Activated CD4-positive, alpha-beta T cell treated with anti-CD3 and anti-CD28 coated beads for 24 hours (primary cell): ENCODE results near the gene SEMA4C.

Experiments used
- DNase-seq, 2 donors: peaks; one replicate each; pipeline ENCODE4 v3.0.0-alpha.2; 2020; ENCODE audit warnings: low read depth in 2 of 2

Gene SEMA4C

DNA sequence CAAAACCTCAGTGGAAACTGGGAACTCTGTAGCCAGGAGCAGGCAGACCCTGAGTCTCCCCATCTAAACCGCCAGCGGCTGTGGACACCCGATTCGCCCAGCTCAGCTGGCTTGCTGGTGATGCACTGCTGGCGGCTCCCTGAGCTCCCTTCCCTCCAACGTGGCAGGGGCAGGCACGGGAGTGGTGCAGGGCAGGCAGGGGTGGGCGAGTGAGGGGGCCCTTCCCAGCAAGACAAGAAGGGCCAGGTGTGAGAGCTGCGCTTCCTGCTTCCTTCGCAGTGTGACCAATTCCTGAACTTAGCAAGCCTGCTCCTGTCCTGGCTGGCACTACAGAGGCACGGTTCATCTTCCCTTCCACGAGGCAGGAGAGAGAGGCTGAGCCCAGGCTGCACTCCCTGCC is 12.3 kb upstream of the SEMA4C start:
- no peak for DNase-seq

DNA sequence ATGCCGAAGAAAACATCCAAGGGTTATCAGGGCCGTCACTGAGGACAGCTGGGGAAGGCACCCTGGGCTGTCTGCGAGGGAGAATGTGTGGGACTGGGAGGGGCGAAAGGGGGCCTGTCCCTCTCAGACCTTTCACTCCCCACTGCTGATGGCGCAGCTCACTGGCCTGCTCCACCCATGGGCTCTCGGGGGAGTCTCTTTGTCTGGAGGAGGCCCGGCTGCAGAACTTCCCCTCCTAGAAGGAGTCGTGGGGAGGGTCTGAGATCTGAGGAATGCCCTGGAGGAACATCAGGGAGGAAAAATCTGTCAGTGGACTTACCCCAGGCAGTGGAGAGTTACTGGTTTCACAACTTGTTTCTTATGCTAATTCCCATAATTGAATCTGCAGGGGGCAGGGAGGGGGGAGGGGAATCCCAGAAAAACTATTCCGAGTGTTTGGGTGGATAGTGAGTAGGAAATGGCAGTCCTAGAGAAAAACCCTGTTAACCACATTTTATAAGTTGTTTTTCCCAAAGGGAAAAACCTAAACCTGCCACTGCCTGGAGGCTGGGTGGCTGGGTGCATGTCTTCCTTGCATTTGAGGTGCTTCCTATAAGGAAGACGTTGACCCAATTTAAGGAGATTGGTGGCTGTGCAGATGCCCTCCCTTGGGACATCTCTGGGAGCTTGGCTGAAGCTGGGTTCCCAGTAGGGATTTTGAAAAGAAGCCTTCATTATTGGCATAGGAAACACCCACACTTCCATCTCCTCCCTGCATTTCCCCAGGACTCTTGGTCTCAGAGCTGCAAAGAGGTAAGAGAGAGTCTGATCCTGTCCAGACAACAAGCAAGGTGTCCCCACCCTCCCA is 11.7 kb upstream of the SEMA4C start:
- DNase-seq: no peak

DNA sequence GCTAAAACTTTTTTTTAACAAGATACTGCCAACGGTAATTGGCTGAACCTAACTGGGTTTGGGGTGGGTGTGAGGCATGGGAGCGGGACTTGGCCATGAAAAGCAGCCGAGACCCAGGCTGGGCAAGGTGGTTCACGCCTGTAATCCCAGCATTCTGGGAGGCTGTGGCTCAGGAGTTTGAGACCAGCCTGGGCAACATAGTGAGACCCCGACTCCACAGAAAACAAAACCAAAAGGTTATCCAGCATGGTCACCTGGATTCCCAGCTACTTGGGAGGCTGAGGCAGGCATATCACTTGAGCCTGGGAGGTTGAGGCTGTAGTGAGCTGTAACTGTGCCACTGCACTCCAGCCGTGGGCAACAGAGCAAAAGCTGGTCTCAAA is 11.0 kb upstream of the SEMA4C start:
- DNase-seq: no peak

DNA sequence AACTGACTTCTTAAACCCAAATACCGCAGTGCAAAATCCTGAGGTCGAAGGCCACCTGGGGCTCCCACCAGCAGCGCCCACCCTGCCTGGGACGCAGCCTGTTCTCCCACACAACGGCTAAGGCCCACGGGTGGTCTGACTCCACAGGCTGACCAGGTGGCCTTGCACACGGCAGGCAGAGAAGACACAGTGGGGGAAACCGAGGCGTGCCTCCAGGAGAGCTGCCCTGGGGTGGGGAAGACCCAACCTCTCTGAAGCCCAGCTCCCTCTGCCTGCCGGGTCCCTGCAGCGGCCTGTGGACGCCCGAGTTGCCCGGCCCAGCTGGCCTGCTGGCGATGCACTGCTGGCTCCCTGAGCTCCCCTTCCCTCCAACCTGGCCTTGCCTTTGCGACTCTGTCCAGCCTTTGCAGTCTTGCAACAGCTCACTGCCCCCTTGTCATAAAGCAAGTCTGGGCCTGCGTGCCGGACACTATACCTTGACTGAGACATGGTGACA is 9.7 kb upstream of the SEMA4C start:
- DNase-seq: no peak

DNA sequence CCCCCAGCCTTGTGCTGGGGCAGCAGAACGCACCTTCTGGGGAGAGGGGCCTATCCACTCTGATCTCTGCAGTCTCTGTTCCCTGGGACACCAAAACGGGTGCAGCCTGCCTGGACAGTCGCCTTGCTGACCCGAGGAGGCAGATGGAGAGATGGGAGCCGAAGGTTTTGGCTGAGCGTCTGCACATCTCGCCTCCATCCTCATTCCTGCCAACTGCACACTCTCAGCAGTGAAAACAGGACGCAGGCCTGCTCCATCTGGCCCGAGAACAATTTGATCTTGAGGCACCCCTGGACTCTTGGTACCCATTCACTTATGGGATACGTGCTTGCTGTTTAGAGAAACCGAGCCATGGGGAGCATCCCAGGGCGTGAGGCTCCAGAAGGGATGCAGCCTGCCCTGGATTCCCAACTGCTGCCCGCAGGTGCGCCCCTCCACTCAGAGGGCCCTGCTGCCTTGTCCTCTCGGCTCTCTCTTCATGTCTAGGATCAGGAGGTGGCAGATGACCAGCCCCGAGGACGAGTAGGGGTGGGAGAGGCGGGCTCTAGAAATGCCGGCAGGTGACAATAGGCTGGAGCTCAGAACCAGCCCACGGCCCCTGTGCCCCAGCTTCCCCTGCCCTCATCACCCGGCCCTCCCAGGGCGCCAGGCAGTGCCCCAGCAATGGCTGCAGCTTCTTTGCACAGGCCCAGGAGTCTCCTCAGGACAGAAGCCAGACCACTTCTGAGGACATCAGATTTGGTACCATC is 9.1 kb upstream of the SEMA4C start:
- DNase-seq: no peak

DNA sequence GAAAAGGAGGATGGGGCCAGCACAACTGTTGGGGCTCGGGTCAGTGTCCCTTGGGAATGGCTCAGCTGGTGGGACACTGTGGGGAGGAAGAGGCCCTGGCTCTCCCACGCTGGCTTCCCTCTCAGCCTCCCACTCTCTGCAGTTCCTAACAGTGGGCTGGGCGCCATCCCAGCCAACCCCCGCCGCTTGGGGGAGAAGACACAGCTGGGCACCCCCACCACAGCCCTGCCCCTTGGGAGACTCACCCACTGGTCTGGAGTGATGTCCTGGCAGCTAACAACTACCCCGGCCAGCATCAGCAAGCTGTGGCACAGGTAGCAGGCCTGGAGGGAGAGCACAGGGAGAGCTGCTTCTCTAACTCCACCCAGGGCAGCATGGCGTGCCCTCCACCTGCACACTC is 8.3 kb upstream of the SEMA4C start:
- DNase-seq: no peak

DNA sequence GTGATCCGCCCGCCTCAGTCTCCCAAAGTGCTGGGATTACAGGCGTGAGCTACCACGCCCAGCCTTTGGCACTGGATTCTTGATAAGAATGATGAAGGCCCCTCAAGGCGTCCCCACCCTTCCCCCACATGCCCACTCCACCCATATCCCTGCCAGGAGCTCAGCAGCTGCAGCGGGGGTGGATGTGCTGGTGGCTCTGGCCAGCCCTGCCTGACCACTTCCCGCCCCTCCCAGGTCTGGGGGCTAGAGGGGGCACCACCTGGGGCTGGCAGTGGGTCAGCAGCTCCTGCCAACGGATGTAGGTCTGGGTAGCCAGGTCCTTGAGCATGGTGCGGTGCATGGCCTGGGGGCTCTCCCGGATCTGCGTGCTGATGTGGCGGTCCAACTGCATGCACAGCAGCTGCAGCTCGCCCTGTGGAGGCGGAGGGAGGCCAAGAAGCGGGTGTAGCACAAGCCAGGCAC is 7.8 kb upstream of the SEMA4C start:
- DNase-seq: no peak

DNA sequence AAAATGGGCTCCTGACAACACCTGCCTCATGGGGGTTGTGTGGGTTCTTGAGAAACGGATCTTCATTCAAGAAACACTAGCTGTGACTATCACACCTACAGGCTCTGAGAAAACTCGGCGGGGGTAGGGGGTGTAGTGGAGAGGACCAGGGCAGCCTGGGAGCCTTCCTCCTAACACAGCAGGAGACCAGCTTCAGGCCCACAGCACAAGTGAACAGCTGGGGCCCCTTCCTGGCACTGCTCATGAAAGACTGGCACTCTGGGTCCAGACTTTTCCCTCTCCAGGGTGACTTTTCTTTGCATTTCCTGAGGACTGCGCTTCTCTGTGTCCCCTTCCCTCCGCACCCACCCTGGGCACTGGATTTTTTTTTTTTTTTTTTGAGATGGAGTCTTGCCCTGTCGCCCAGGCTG is 7.2 kb upstream of the SEMA4C start:
- DNase-seq: no peak

DNA sequence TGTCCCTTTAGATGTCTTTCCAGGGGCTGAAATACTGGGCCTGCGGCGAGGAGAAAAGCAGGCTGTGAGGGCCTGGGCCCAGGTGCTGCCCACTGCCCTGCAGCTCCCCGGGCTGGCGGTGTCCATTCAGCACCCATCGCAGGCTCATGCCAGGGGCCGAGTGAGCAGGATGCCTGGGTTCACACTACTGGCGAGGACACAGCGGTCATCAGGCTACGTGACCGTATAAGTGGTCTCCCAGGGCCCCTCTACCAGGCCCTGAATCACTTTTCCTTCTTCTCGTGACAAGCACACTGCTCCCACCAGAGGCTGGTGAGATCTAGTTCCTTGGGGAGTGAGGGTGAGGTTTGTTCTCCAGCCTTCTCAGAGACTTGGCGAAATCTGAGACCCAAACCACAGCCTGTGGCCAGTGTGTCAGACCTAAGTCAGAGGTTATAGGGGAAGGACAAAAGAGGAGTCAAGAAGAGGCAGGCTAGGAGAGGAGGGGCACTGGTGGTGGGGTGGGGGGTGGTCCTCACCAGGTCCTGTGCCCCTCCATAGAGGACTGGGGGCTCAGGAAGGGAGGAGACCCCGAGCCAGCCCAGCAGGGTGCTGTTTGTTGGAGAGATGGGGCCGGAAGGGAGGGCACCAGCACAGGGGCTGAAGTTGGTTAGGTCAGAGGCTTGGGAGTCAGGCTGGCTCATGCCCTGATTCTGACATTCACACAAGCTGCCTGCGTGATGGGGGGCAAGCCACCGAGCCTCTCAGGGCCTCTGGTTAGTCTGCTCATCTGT is 6.6 kb upstream of the SEMA4C start:
- DNase-seq: no peak

DNA sequence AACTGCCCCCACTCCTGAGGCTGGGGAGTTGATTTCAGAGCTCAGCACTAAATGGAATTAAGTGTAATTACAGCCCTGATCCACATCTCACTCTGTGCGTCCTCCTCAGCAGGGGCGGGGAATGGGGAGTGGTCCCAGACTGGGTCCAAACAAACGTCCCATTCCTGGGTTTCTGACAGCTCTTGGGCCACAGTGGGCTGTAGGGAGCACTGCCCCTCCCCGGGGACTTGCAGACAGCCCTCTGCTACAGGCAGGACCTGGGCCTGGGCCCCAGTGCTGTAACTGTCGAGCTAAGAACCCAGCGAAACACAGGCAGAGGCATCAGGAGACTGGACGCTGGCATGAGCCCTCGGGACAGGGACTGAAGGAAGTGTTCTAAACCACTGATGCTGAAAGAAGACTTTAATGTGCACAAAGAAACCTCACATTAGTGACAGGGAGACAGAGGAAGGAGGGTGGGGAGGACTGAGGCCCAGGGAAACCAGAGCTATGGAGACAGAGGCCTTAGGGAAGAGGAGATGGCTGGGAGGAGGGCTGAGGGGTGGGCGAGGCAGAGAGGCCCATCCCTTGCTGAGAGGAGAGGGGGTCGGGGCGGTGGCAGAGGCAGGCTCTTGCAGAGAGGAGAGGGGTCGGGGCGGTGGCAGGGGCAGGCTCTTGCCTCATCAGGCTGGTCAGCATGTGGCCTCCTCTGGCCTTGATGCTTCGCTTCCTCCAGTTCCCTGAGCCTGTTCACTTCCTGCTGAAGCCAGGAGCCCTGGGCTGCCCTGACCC is 5.8 kb upstream of the SEMA4C start:
- DNase-seq: no peak

DNA sequence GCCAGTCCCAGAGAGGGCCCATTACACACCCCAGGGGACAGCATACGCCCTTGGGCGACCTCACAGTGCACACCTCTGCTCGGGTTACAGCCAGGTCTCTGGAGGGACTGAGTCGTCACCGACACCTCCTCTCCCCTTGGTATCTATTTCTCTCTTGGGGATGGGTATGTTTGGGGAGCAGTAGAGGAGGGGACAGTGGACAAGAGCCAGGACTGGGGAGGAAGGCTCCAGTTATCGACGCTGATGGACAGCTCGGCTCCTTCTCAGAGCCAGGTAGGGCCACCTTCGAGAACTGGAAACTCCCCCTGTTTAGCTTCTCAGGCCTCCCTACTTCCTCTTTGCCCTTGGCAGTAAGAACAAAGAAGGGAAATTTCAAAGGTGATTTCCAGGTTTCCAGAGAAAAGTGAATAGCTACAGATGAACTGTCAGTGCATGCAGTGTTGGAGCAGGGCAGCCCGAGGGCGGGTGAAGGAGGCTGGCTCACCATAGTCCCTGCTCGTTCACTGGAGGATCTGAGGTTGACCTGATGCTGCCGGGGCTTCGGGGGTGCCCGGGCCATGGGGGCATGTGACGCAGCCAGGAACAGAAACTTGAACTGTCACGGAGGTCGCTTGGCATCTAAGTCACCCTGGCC is 4.4 kb upstream of the SEMA4C start:
- DNase-seq: no peak

DNA sequence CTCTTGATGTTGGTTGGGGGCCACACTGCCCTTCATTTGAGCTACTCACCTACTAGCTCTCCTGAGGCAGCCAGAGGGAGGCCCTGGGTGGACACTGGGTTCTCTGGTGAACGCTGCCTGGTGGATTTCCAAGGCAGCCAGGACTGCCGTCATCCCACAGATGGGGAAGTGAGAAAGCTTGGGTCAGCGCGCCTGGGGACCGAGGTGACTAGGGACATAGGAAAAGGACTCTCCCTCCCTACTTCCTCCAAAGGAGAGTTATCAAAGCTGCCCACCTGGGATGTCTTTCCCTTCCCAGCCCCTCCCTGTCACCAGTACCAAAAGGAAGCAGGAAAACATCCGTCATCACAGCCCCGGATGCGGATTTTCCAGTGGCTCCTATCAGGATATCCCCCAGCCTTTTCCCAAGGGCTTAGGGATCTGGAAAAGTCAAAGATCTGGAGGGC is 3.8 kb upstream of the SEMA4C start:
- no peak for DNase-seq

DNA sequence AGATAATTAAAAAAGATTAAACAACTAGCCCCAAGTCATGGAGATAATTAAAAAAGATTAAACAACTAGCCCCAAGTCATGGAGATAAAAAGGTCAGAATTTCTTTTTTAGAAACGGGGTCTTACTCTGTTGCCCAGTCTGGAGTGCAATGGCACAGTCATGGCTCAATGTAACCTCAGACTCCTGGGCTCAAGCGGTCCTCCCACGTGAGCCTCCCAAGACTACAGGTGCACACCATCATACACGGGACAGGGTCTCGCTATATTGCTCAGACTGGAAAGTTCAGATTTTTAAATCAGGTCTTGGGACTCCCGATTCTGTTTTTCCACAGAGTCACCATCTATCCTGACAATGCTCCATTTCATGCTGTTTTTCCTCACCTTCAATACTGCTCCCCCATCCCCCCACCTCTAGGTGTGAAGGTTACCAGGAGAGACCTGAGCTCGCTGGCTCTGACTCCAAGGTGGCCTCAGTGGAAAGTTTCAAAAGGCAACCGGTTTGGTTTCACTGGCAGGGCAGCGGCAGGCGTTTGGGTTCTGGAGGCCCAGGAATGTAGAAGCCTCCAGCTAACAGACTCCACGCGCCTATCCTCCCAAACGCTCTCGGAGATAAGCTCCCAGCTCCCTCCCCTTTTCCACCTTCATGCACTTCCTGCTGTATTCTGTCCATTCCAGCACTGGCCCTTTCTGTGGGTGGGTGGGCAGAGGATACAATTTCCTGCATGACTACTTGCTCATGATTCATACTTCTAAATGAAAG is 2.9 kb upstream of the SEMA4C start:
- no peak for DNase-seq

DNA sequence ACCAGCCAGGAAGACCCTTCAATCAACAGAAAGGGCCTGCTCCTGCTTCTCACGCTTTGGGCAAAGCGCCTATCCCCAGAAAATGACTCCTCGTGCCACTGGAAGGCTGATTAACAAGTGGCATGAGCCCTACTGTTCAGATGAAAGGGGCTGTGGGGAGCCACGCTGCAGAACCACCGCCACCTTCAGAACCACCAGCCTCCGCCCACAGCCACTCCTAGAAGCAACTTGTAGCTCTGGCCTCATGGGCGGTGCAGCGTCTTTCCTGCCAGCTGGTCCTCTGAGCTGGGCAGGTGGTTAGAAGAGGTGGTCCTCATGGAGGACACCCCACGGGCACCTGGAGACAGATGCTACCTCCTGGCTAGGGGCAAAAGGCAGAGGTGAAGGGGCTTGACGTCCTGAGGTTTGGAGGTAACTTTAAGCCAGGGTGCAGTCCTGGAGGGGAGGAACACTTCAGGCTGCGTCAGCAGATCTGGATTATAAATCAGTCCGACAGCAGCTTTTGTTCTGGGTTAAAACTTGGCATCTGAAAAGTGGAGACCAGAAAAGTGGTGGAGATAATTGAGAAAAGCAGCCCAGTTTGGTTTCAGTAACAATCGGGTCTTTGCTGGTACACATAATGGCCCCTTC is 861 bp upstream of the SEMA4C start:
- DNase-seq: no peak

DNA sequence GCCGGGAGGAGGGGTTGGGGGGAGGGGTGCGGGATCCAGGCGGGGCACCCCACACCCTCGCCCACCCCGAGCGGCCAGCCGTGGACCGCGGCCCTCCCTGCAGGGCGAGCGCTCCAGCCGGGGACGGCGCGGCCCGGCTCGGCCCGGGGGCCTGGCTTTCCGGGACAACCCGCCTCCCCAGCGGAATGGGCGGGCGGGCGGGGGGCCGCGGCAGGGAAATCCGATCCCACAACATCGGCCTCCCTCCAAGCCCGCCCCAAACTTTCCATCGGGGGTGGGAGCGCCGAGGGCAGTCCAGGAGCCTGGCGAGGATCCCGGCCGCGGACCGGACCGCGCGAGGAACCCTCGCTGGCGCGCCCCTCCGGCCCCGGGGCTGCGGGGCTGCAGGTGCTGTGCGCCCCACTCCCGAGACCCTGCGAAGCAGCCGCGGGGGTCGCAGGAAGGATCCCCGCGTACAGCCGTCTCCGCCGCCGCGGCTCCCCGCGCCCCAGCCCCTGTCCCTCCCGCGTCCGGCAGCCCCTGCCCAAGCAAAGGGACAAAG is 529 bp downstream of the SEMA4C start:
- no peak for DNase-seq

DNA sequence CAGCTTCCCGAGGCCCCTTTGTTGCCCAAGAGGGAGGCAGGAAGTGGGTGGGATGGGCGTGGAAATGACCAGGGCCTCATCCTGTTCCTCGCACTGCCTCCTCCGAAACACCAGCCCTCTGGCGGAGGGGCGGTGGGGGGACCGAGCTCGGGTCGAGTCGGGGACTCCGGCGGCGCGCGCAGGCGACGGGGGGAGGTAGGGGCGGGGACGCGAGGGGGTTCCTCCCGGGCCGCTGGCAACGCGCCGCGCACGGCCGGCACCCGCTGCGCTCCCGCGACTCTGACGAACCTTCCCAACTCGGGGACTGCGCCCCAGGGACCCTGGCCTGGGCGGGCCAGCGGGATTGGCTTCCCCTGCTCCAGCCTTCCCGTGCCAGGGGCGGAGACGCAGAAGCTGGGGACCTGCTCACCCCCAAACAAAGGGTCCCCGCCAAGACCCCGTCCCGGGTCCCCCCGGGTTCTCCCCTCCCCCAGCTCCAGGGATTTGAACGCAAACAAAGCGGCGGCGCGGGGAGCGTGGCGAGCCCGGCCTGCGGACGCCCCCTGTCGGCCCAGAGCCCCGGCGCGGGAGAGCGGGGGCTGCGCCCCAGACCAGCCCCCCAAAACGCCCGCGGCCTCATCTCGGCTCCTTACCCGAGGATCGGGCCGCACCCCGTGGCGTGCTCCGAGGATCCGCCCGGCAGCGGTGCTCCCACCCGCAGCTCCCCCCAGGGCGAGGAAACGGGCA is 1.2 kb downstream of the SEMA4C start:
- DNase-seq: peak in 1 of 2 donors; percentile 49

DNA sequence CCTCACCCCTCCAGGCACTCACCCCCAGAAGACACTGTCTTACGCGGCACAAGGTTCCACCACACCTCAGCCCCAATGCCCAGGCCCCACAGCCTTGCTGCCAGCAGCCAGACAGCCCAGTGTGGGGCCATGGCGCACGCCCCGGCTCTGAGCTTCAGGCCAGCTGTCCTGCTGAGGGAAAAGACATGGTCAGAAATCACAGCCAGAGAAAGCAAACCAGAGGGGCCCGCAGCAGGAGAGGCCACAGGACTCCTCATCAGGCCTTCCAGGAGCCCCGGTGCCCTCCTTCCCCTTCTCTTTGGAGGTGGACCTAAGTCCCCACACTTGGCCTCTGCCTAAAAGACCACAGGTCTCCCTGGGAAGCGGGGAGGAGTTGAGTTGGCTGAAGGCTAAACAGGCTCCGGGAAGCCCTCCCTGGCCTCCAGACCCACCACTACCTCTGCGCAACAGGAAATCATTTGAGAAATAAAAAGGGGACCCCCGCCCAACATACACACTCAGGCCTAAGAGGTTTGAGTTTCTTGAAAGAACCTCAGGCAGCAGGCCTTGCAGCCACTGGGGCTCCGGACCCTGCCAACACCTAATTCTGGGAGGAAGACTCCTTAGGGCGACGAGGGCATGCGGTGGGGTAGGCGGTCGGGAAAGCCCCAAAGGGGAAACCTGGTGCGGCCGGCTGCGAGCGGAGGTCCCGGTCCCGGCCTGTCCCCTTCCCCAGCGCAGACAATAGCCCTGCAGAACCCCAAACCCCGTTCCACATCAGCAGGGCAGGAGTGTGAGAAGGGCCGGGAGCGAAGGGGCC is 1.9 kb downstream of the SEMA4C start:
- DNase-seq: no peak
